ENCODE data around the gene MCOLN2. TPM values are rescaled to one million over a fixed set of nuclear protein-coding genes. Genes with fewer than 3 reads are reported as not detected.

Gene MCOLN2
- 6.1 and 6.3 TPM in 2 replicates for total RNA-seq (2021; fragmentation: NEBNext Ultra II Directional; extraction: Animal tissue kit (Norgen Biotek cat#: 25700))
- polyA plus RNA-seq (2011; rRNA removed): 1.5 and 1.7 TPM in 2 replicates
- 2.8 TPM for polyA plus RNA-seq (2011; cell fraction: cytosol; rRNA removed)
- polyA plus RNA-seq (2011; cell fraction: nucleus; rRNA removed): 4.4 TPM
- 3.1 to 6.4 TPM (median 4.5 TPM) in 4 replicates for polyA plus RNA-seq (2012, experiment 1 of 2)
- 0.17 TPM for polyA plus RNA-seq (2012, experiment 2 of 2)
- 4.7 TPM for polyA plus RNA-seq (2013, experiment 1 of 2)
- polyA plus RNA-seq (2013, experiment 2 of 2): 5.1 TPM
- 2.2 and 3.3 TPM in 2 replicates for polyA minus RNA-seq (2011; rRNA and poly(A)+ RNA removed)
- 3.2 TPM for polyA minus RNA-seq (2011; cell fraction: cytosol; rRNA and poly(A)+ RNA removed)
- polyA minus RNA-seq (2011; cell fraction: nucleus; rRNA and poly(A)+ RNA removed): 7.0 TPM
- long read RNA-seq, experiment 1, partial matches to known transcripts: 0 of 1 reads
- long read RNA-seq, experiment 1, other reads (novel, unspliced or antisense): 1 of 1 reads
- long read RNA-seq, experiment 2, partial matches to known transcripts: 0 of 1 reads
- long read RNA-seq, experiment 2, other reads (novel, unspliced or antisense): 1 of 1 reads

DNA sequence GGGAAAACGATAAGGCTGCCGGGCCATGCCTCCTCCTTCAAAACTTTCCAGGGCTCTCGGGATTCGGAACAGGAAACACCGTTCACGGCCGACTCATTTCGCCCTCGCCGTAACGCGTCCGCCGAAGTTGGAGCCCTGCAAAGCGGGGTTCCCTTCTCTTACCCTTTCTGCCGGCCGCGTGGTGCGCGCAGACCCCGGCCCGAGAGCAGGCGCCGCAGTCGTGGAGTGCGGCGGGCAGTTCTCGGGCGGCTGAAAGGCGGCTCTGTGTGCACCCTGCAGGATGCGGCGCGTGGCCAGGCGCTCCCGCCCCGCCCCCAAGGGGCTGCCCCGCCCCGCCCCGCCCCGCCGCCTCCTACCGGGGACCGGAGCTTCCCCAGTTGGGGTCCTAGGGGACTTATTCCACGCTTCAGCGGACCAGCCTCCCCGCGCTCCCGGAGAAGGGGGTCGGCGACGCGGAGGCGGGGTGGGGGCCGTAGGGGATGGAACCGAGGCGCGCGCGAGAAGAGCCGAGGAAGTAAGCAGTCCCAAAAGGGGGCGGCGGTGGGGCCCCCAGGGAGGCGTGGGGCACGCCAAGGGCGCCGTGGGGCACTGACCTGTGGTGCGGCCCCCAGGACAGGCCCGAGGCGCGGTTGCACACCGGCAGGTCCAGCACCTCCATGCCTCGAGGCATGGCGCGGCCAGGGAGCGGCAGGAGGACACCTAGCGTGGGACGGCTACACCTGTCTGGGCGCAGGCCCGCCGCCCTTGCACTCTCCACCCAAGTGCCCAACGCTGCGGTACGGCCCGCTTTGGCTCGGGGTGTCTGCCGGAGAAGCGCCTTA, at the start of gene MCOLN2:
MCOLN2 (minus strand) TSS at position 268 of the 821 bp plus-strand sequence; CDS start at position 27, 241 bp downstream.
- H3K56ac ChIP-seq (replicated peaks; ENCODE audit: insufficient read length, low read depth, low read length): no peak within 1 kb of the TSS
- H3K18ac ChIP-seq (ENCODE audit: extremely low read depth, low read length): peak within 1 kb of the TSS; percentile 14; the same call in 1 of the 2 replicates
- H3K27ac ChIP-seq (ENCODE audit: low read depth, low read length): no peak within 1 kb of the TSS
- DNase-seq (ENCODE audit: low read depth in 1 of 2, low spot score in 2 of 2) (peak in 1 of 2 experiments; percentile 77), FAIRE-seq (no peak)
- no peak within 1 kb of the TSS for H3K23ac ChIP-seq (ENCODE audit: insufficient read length)
- no peak within 1 kb of the TSS for H3K14ac ChIP-seq (ENCODE audit: insufficient read length)
- peak within 1 kb of the TSS; percentile 73 to 84 for H3K4me2 ChIP-seq (ENCODE audit: insufficient read depth in 1 of 2, low read depth in 2 of 2, low read length in 2 of 2)
- WGBS, 2 experiments (ENCODE audit: extremely low coverage in 1 of 2, insufficient coverage in 1 of 2, insufficient read length in 1 of 2, insufficient replicate concordance in 2 of 2, low coverage in 1 of 2, low lambda C conversion rate in 2 of 2, missing lambda C conversion rate in 1 of 2): 4% methylated on average over 30 of the region's 87 CpGs; no CpG with 5 or more reads in 1 of the 2 experiments
- peaks cover 12% of the 10 kb centered on the region for H3K23me2 ChIP-seq (ENCODE audit: low read depth, low read length)
- H4K91ac ChIP-seq (replicated peaks; ENCODE audit: insufficient read length, low read length): no peak within 1 kb of the TSS
- H3K4me3 ChIP-seq (ENCODE audit: extremely low read depth in 1 of 4, insufficient read depth in 2 of 4, low read depth in 3 of 4, low read length in 4 of 4): peak within 1 kb of the TSS; percentile 50 to 64 (median 58)
- H4K8ac ChIP-seq (ENCODE audit: extremely low read depth, insufficient read depth, low read length): peak within 1 kb of the TSS; percentile 4; the same call in 1 of the 2 replicates
- no peak within 1 kb of the TSS for H2BK120ac ChIP-seq (replicated peaks; ENCODE audit: low read depth, low read length)
- peaks cover 0 to 3% of the 10 kb centered on the region in 2 experiments for H4K20me1 ChIP-seq (replicated peaks in 1 of 2; ENCODE audit: control insufficient read depth in 1 of 2, insufficient read depth in 2 of 2, low read length in 2 of 2)
- no peak within 1 kb of the TSS for H2BK12ac ChIP-seq (ENCODE audit: low read depth, low read length)
- peak within 1 kb of the TSS; percentile 90; the same call in 1 of the 2 replicates for H2BK15ac ChIP-seq (ENCODE audit: low read length)
- no peak within 1 kb of the TSS; the same call in 1 of the 2 replicates for H2BK5ac ChIP-seq (ENCODE audit: low read depth, low read length)
- peak within 1 kb of the TSS; percentile 18 for H4K5ac ChIP-seq (ENCODE audit: insufficient read length, low read depth, low read length)
- H2AFZ ChIP-seq (ENCODE audit: low read length): peak within 1 kb of the TSS; percentile 86
- CTCF ChIA-PET (ENCODE audit: partially characterized antibody): interaction anchor here (1.0 to 2.1 kb wide), 2 partner anchors 43 to 52 kb away, joined by 4 to 8 read pairs; no protein-coding TSS in a partner anchor
- no peaks in the 10 kb centered on the region for H3K79me1 ChIP-seq (ENCODE audit: low read depth, low read length)
- peaks cover 0 to 2% (median 0%) of the 10 kb centered on the region in 4 experiments; a peak in 2 of 7 replicates for H3K4me1 ChIP-seq (replicated peaks in 1 of 4; ENCODE audit: control insufficient read depth in 3 of 4, insufficient read depth in 4 of 4, low read length in 3 of 4)
- H3K79me2 ChIP-seq (ENCODE audit: control insufficient read depth in 1 of 2, insufficient read depth in 2 of 2, low read length in 2 of 2): no peaks in the 10 kb centered on the region
- H3K9ac ChIP-seq (replicated peaks in 1 of 4; ENCODE audit: extremely low read depth in 1 of 4, low read depth in 3 of 4, low read length in 3 of 4): peak within 1 kb of the TSS in 3 of 4 experiments; percentile 44 to 58 (median 56); a peak in 6 of 7 replicates
- no peak within 1 kb of the TSS for H2AK5ac ChIP-seq (ENCODE audit: low read depth, low read length)
- POLR2A ChIA-PET (ENCODE audit: partially characterized antibody): interaction anchor here (1.1 kb wide), 1 partner anchor 293 kb away, joined by 3 read pairs; no protein-coding TSS in a partner anchor
- H3K4ac ChIP-seq (replicated peaks; ENCODE audit: insufficient read length, low read depth, low read length): no peak within 1 kb of the TSS
- no peaks in the 10 kb centered on the region for H3K36me3 ChIP-seq (ENCODE audit: control insufficient read depth in 2 of 4, insufficient read depth in 4 of 4, low read length in 3 of 4)
- H3K27me3 ChIP-seq (replicated peaks in 1 of 4; ENCODE audit: control insufficient read depth in 3 of 4, extremely low read depth in 1 of 4, insufficient read depth in 3 of 4, low read length in 3 of 4): peaks cover 19 to 43% (median 32%) of the 10 kb centered on the region in 4 experiments
- H3K9me3 ChIP-seq (ENCODE audit: insufficient read depth in 2 of 2, low read depth in 1 of 2, low read length in 1 of 2): no peaks in the 10 kb centered on the region
- no peak within 1 kb of the TSS for H2BK20ac ChIP-seq (ENCODE audit: low read length)
- TF ChIP-seq, protein P1, sequence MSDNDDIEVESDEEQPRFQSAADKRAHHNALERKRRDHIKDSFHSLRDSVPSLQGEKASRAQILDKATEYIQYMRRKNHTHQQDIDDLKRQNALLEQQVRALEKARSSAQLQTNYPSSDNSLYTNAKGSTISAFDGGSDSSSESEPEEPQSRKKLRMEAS (IDR thresholded peaks at IDR 0.05): peak; percentile 79
- TF ChIP-seq SUZ12 (IDR thresholded peaks at IDR 0.05; ENCODE audit: low read length) (no peak), MAFK (IDR thresholded peaks at IDR 0.05; ENCODE audit: low read depth, low read length) (no peak), GABPA (IDR thresholded peaks at IDR 0.05; ENCODE audit: borderline replicate concordance, insufficient read depth, low read length) (no peak), JUN (IDR thresholded peaks at IDR 0.05; ENCODE audit: low read depth, low read length) (no peak), TAF7 (optimal IDR thresholded peaks at IDR 0.05; ENCODE audit: borderline replicate concordance, low read depth, low read length) (no peak), NRF1 (IDR thresholded peaks at IDR 0.05; ENCODE audit: low read depth, low read length) (no peak), RBBP5 (IDR thresholded peaks at IDR 0.05; ENCODE audit: borderline replicate concordance, low read depth, low read length) (0 out of 2 replicates have a peak, but pooled peaks have one; percentile 25)

Data from H1 (cell line).